WTC11 (cell line): ENCODE measurements around the gene FAF1. TPM values are rescaled to one million over a fixed set of nuclear protein-coding genes. Genes with fewer than 3 reads are reported as not detected.

Experiments used
- ATAC-seq: fragments of 200-7000 bp; cut with Tn5 transposase; 2 replicates; pipeline ENCODE4 v1.10.0; 2021; ENCODE audit warnings: mild to moderate bottlenecking, moderate library complexity
- CTCF ChIA-PET: fragments of 300-600 bp; sonication (Branson Sonifier 250); formaldehyde crosslinking; loops from one replicate; lab custom pipeline; 2021; ENCODE audit warnings: antibody characterized with exemption; lab: Charles Lee
- POLR2A ChIA-PET: fragments of 350-600 bp; sonication (Branson Sonifier 250); formaldehyde crosslinking; loops from one replicate; lab custom pipeline; 2021; ENCODE audit warnings: antibody characterized with exemption; lab: Charles Lee
- DNase-seq: peaks from one replicate; pipeline ENCODE4 v3.0.0; 2021; ENCODE audit warnings: low spot score
- H3K27ac Mint-ChIP-seq: 2 replicates; pipeline ENCODE4 v1.8.0; 2021; ENCODE audit warnings: mixed read lengths
- H3K27me3 Mint-ChIP-seq: 2 replicates; pipeline ENCODE4 v1.8.0; 2021; ENCODE audit warnings: low read depth, mild to moderate bottlenecking, moderate library complexity, mixed read lengths
- H3K36me3 Mint-ChIP-seq: 2 replicates; pipeline ENCODE4 v1.8.0; 2021; ENCODE audit warnings: mixed read lengths
- H3K4me1 Mint-ChIP-seq: 2 replicates; pipeline ENCODE4 v1.8.0; 2022; ENCODE audit warnings: mixed read lengths
- H3K4me3 Mint-ChIP-seq: 2 replicates; pipeline ENCODE4 v1.8.0; 2021; ENCODE audit warnings: mild to moderate bottlenecking, moderate library complexity, mixed read lengths
- H3K9me3 Mint-ChIP-seq: 2 replicates; pipeline ENCODE4 v1.8.0; 2021; ENCODE audit warnings: mixed read lengths
- CREM ChIP-seq: sonication (generic); formaldehyde crosslinking; IDR thresholded peaks from 2 replicates; pipeline ENCODE4 v1.8.1; 2022; ENCODE audit warnings: mild to moderate bottlenecking, missing genetic modification reagents, moderate library complexity
- ELF4 ChIP-seq: sonication (generic); formaldehyde crosslinking; IDR thresholded peaks from 2 replicates; pipeline ENCODE4 v1.8.1; 2022; ENCODE audit warnings: low read depth, mild to moderate bottlenecking, moderate library complexity, missing genetic modification reagents
- ESRRA ChIP-seq: sonication (generic); formaldehyde crosslinking; IDR thresholded peaks from 2 replicates; pipeline ENCODE4 v1.8.1; 2022; ENCODE audit warnings: mild to moderate bottlenecking, missing genetic modification reagents, borderline replicate concordance
- ETV6 ChIP-seq: sonication (generic); formaldehyde crosslinking; IDR thresholded peaks from 2 replicates; pipeline ENCODE4 v1.8.1; 2022; ENCODE audit warnings: mild to moderate bottlenecking, missing genetic modification reagents
- FOXJ3 ChIP-seq: sonication (generic); formaldehyde crosslinking; IDR thresholded peaks from 2 replicates; pipeline ENCODE4 v1.9.0; 2021; ENCODE audit warnings: missing genetic modification reagents, mild to moderate bottlenecking, borderline replicate concordance
- MXD4 ChIP-seq: fragments of 250-450 bp; sonication (Bioruptor Pico); IDR thresholded peaks from 2 replicates; pipeline ENCODE4 v1.8.0; 2021; ENCODE audit warnings: mild to moderate bottlenecking, moderate library complexity, borderline replicate concordance
- NFYB ChIP-seq: sonication (generic); formaldehyde crosslinking; conservative IDR thresholded peaks from 2 replicates; pipeline ENCODE4 v1.8.0; 2022; ENCODE audit warnings: low read depth, missing genetic modification reagents
- NR3C1 ChIP-seq: sonication (generic); formaldehyde crosslinking; conservative IDR thresholded peaks from 2 replicates; pipeline ENCODE4 v1.8.1; 2023; ENCODE audit warnings: low read depth, mild to moderate bottlenecking, missing genetic modification reagents
- RELA ChIP-seq: sonication (generic); formaldehyde crosslinking; IDR thresholded peaks from 2 replicates; pipeline ENCODE4 v1.8.1; 2022; ENCODE audit warnings: missing genetic modification reagents, mild to moderate bottlenecking, borderline replicate concordance
- SMAD4 ChIP-seq: sonication (generic); formaldehyde crosslinking; IDR thresholded peaks from 2 replicates; pipeline ENCODE4 v1.8.0; 2022; ENCODE audit warnings: mild to moderate bottlenecking, missing genetic modification reagents
- SP1 ChIP-seq: sonication (generic); formaldehyde crosslinking; conservative IDR thresholded peaks from 2 replicates; pipeline ENCODE4 v1.8.1; 2022; ENCODE audit warnings: missing genetic modification reagents
- ZNF138 ChIP-seq: sonication (generic); formaldehyde crosslinking; conservative IDR thresholded peaks from 2 replicates; pipeline ENCODE4 v1.8.1; 2022; ENCODE audit warnings: mild to moderate bottlenecking, moderate library complexity, missing genetic modification reagents
- ZNF396 ChIP-seq: fragments of 250-450 bp; sonication (Bioruptor Pico); IDR thresholded peaks from 2 replicates; pipeline ENCODE4 v1.8.0; 2021; ENCODE audit warnings: mild to moderate bottlenecking, moderate library complexity, borderline replicate concordance
- ZNF416 ChIP-seq: fragments of 250-450 bp; sonication (Bioruptor Pico); IDR thresholded peaks from 2 replicates; pipeline ENCODE4 v1.9.0; 2021; ENCODE audit warnings: mild to moderate bottlenecking, inconsistent platforms
- total RNA-seq: library from RNA; stranded (reverse); gene quantifications from 3 replicates; pipeline ENCODE4 v1.2.3, GENCODE V29; 2021
- TF ChIP-seq, protein P1 (sequence below): sonication (generic); formaldehyde crosslinking; IDR thresholded peaks from 2 replicates; pipeline ENCODE4 v1.8.0; 2022; ENCODE audit warnings: missing genetic modification reagents
- TF ChIP-seq, protein P2 (sequence below): fragments of 250-450 bp; sonication (Bioruptor Pico); IDR thresholded peaks from 2 replicates; pipeline ENCODE4 v1.8.0; 2021; ENCODE audit warnings: mild to moderate bottlenecking
- TF ChIP-seq, protein P3 (sequence below): sonication (generic); formaldehyde crosslinking; IDR thresholded peaks from 2 replicates; pipeline ENCODE4 v1.8.1; 2022; ENCODE audit warnings: low read depth, mild to moderate bottlenecking, moderate library complexity, missing genetic modification reagents, borderline replicate concordance
- TF ChIP-seq, protein P4 (sequence below): fragments of 200-600 bp; IDR thresholded peaks from 2 replicates; pipeline ENCODE4 v1.8.0; 2022; ENCODE audit warnings: antibody characterized with exemption

Gene FAF1
- total RNA-seq, 1 experiment from 2014 or later: 53.5 TPM

DNA sequence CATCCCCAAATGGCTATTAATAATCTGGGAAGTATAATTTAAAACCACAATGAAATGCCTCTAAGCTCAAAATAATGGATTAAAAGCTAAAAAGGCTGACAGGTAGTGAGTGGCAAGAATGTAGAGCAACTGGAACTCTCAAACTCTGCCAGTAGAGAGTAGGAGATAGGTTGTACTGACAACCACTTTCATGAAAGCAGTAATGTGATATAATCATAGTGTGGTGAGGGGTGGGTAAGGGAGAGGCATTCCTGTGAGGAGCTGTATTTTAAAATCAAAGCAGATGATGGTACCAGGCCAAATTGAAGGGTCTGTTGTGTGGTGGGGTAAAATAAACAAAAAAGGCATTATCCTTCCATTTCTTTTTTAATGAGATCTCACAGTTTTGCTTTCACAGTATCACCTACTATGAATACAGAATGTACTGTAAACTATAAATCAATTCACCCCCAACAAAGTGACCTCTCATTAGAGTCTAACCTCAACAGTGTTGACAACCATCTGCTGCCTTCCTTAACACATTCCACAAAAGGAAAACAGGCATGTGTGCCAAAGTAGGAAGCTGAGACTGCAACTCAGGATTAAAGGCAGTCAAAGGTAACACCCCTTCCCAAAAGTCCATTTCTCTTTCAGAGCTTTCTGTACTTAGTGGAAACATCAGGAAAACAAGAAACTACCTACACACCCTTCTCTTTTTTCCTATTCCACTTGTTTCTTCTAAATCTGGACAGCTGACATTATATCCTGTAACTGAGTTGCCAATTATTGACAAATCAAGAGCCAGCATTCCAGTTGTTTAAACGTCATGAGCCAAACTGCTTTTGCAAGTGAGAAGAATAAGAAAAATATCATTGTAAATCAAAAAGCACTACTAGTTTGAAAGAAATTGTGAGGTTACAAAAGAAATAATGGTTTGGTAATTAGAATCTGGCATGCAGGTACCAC lies 130.8 kb downstream of the FAF1 start:
- no peaks in the 10 kb centered on the region for H3K4me1 Mint-ChIP-seq
- no peaks in the 10 kb centered on the region for H3K27me3 Mint-ChIP-seq
- DNase-seq (no peak), ATAC-seq (no peak)
- TF ChIP-seq ESRRA (CRISPR knock-in tag) (no peak), ZNF138 (no peak)
- H3K27ac Mint-ChIP-seq: no peak overlapping the region
- H3K36me3 Mint-ChIP-seq: peaks cover 31% of the 10 kb centered on the region
- H3K9me3 Mint-ChIP-seq: peaks cover 54% of the 10 kb centered on the region
- CTCF ChIA-PET: no interaction called here
- POLR2A ChIA-PET: no interaction called here
- H3K4me3 Mint-ChIP-seq: no peak overlapping the region

DNA sequence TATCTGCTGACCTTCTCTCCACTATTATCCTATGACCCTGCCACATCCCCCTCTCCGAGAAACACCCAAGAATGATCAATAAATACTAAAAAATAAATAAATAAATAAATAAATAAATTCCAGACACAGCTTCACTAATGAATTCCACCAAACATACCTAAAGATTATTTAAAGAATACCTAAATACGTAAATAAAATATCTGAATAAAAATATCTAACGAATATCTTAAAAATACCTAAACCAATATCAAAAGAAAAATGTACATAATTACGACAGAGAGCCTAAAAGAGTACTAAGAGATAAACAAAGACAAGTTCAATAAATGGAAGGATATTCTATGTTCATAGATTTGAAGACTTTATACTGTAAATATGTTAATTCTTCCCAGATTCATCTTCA lies 132.5 kb downstream of the FAF1 start:
- ATAC-seq: no peak
- TF ChIP-seq MXD4: no peak
- no peak for TF ChIP-seq NFYB (CRISPR knock-in tag)
- no peak for TF ChIP-seq NR3C1
- TF ChIP-seq SMAD4 (CRISPR knock-in tag): no peak
- no peak for TF ChIP-seq RELA
- TF ChIP-seq ESRRA (CRISPR knock-in tag): no peak
- TF ChIP-seq, protein P1, sequence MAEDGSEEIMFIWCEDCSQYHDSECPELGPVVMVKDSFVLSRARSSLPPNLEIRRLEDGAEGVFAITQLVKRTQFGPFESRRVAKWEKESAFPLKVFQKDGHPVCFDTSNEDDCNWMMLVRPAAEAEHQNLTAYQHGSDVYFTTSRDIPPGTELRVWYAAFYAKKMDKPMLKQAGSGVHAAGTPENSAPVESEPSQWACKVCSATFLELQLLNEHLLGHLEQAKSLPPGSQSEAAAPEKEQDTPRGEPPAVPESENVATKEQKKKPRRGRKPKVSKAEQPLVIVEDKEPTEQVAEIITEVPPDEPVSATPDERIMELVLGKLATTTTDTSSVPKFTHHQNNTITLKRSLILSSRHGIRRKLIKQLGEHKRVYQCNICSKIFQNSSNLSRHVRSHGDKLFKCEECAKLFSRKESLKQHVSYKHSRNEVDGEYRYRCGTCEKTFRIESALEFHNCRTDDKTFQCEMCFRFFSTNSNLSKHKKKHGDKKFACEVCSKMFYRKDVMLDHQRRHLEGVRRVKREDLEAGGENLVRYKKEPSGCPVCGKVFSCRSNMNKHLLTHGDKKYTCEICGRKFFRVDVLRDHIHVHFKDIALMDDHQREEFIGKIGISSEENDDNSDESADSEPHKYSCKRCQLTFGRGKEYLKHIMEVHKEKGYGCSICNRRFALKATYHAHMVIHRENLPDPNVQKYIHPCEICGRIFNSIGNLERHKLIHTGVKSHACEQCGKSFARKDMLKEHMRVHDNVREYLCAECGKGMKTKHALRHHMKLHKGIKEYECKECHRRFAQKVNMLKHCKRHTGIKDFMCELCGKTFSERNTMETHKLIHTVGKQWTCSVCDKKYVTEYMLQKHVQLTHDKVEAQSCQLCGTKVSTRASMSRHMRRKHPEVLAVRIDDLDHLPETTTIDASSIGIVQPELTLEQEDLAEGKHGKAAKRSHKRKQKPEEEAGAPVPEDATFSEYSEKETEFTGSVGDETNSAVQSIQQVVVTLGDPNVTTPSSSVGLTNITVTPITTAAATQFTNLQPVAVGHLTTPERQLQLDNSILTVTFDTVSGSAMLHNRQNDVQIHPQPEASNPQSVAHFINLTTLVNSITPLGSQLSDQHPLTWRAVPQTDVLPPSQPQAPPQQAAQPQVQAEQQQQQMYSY (CRISPR knock-in tag): no peak
- TF ChIP-seq ELF4 (CRISPR knock-in tag): no peak
- TF ChIP-seq, protein P2, sequence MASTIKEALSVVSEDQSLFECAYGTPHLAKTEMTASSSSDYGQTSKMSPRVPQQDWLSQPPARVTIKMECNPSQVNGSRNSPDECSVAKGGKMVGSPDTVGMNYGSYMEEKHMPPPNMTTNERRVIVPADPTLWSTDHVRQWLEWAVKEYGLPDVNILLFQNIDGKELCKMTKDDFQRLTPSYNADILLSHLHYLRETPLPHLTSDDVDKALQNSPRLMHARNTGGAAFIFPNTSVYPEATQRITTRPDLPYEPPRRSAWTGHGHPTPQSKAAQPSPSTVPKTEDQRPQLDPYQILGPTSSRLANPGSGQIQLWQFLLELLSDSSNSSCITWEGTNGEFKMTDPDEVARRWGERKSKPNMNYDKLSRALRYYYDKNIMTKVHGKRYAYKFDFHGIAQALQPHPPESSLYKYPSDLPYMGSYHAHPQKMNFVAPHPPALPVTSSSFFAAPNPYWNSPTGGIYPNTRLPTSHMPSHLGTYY: no peak
- TF ChIP-seq, protein P3, sequence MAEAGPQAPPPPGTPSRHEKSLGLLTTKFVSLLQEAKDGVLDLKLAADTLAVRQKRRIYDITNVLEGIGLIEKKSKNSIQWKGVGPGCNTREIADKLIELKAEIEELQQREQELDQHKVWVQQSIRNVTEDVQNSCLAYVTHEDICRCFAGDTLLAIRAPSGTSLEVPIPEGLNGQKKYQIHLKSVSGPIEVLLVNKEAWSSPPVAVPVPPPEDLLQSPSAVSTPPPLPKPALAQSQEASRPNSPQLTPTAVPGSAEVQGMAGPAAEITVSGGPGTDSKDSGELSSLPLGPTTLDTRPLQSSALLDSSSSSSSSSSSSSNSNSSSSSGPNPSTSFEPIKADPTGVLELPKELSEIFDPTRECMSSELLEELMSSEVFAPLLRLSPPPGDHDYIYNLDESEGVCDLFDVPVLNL (CRISPR knock-in tag): no peak
- TF ChIP-seq ZNF416: no peak
- TF ChIP-seq, protein P4, sequence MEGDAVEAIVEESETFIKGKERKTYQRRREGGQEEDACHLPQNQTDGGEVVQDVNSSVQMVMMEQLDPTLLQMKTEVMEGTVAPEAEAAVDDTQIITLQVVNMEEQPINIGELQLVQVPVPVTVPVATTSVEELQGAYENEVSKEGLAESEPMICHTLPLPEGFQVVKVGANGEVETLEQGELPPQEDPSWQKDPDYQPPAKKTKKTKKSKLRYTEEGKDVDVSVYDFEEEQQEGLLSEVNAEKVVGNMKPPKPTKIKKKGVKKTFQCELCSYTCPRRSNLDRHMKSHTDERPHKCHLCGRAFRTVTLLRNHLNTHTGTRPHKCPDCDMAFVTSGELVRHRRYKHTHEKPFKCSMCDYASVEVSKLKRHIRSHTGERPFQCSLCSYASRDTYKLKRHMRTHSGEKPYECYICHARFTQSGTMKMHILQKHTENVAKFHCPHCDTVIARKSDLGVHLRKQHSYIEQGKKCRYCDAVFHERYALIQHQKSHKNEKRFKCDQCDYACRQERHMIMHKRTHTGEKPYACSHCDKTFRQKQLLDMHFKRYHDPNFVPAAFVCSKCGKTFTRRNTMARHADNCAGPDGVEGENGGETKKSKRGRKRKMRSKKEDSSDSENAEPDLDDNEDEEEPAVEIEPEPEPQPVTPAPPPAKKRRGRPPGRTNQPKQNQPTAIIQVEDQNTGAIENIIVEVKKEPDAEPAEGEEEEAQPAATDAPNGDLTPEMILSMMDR: no peak
- no peak for TF ChIP-seq FOXJ3 (CRISPR knock-in tag)
- no peak for TF ChIP-seq ETV6 (CRISPR knock-in tag)
- TF ChIP-seq CREM: no peak
- no peak for TF ChIP-seq SP1
- no peak for TF ChIP-seq ZNF396 (CRISPR knock-in tag)
- Mint-ChIP-seq H3K27ac (no peak overlapping the region), H3K4me1 (no peaks in the 10 kb centered on the region), H3K9me3 (peaks cover 38% of the 10 kb centered on the region), H3K27me3 (no peaks in the 10 kb centered on the region), H3K36me3 (peaks cover 23% of the 10 kb centered on the region), H3K4me3 (no peak overlapping the region)
- ChIA-PET CTCF (no interaction called here), POLR2A (interaction anchor here (0.7 kb wide), 1 partner anchor 130 kb away, joined by 3 read pairs; no protein-coding TSS in a partner anchor)
- no peak for DNase-seq
